Activated T-helper 17 cell treated with anti-CD3 and anti-CD28 coated beads, Interleukin-2, amount 50 U/mL, for 72 hours (primary cell): ENCODE measurements around the gene TACC2. TPM values are rescaled to one million over a fixed set of nuclear protein-coding genes. Genes with fewer than 3 reads are reported as not detected.

Experiments used
- ATAC-seq: fragments of 150-1000 bp; cut with Tn5 transposase; replicated peaks from 2 replicates; pipeline ENCODE4 v1.10.0; 2021; ENCODE audit warnings: mild to moderate bottlenecking, moderate library complexity
- H3K27ac Mint-ChIP-seq: one replicate; pipeline ENCODE4 v1.8.0; 2022; ENCODE audit warnings: mixed read lengths
- H3K27me3 Mint-ChIP-seq: one replicate; pipeline ENCODE4 v1.8.0; 2022; ENCODE audit warnings: mixed read lengths
- H3K36me3 Mint-ChIP-seq: one replicate; pipeline ENCODE4 v1.8.0; 2022; ENCODE audit warnings: low read depth, mild to moderate bottlenecking, mixed read lengths
- H3K4me1 Mint-ChIP-seq: one replicate; pipeline ENCODE4 v1.8.0; 2022; ENCODE audit warnings: mixed read lengths
- H3K4me3 Mint-ChIP-seq: one replicate; pipeline ENCODE4 v1.8.0; 2022; ENCODE audit warnings: mild to moderate bottlenecking, mixed read lengths
- H3K9me3 Mint-ChIP-seq: one replicate; pipeline ENCODE4 v1.8.0; 2022; ENCODE audit warnings: mixed read lengths
- total RNA-seq, 2 donors: library from RNA; stranded (reverse); gene quantifications; one replicate each; pipeline ENCODE4 v1.2.3, GENCODE V29; 2022

The TACC2 gene
- total RNA-seq, 2 donors from 2014 or later, result not detected

- Mint-ChIP-seq H3K27me3 (peaks cover 5% of the 10 kb centered on the region), H3K9me3 (no peaks in the 10 kb centered on the region), H3K36me3 (no peaks in the 10 kb centered on the region), H3K4me3 (no peak overlapping the region), H3K4me1 (no peaks in the 10 kb centered on the region), H3K27ac (no peak overlapping the region)
- ATAC-seq, result no peak
Observed at GRCh38 chr10:122138831-122139625, 150.1 kb downstream of the TACC2 start.

GRCh38 chr10:122139627-122140170, 150.7 kb downstream of the TACC2 start:
- ATAC-seq, result no peak
- H3K9me3 Mint-ChIP-seq, result no peaks in the 10 kb centered on the region
- peaks cover 5% of the 10 kb centered on the region for H3K27me3 Mint-ChIP-seq
- H3K36me3 Mint-ChIP-seq, result no peaks in the 10 kb centered on the region
- no peaks in the 10 kb centered on the region for H3K4me1 Mint-ChIP-seq
- no peak overlapping the region for H3K4me3 Mint-ChIP-seq
- no peak overlapping the region for H3K27ac Mint-ChIP-seq

- no peak overlapping the region for H3K27ac Mint-ChIP-seq
- H3K4me3 Mint-ChIP-seq, result no peak overlapping the region
Observed at GRCh38 chr10:122140461-122140902, 151.5 kb downstream of the TACC2 start.

GRCh38 chr10:122140941-122141623, 152.1 kb downstream of the TACC2 start:
- H3K27me3 Mint-ChIP-seq, result peaks cover 8% of the 10 kb centered on the region
- H3K36me3 Mint-ChIP-seq, result no peaks in the 10 kb centered on the region
- no peak for ATAC-seq
- no peak overlapping the region for H3K4me3 Mint-ChIP-seq
- H3K9me3 Mint-ChIP-seq, result peaks cover 8% of the 10 kb centered on the region
- H3K4me1 Mint-ChIP-seq, result no peaks in the 10 kb centered on the region
- no peak overlapping the region for H3K27ac Mint-ChIP-seq

More at GRCh38 chr10:122140461-122140902, 151.5 kb downstream of the TACC2 start:
- Mint-ChIP-seq H3K9me3 (peaks cover 5% of the 10 kb centered on the region), H3K4me1 (no peaks in the 10 kb centered on the region), H3K27me3 (peaks cover 8% of the 10 kb centered on the region), H3K36me3 (no peaks in the 10 kb centered on the region)
- no peak for ATAC-seq

GRCh38 chr10:122141821-122142640, 153.1 kb downstream of the TACC2 start:
- Mint-ChIP-seq H3K36me3 (no peaks in the 10 kb centered on the region), H3K4me3 (no peak overlapping the region), H3K27me3 (peaks cover 8% of the 10 kb centered on the region)

GRCh38 chr10:122142641-122143237, 153.8 kb downstream of the TACC2 start:
- ATAC-seq, result peak; percentile 40
- H3K36me3 Mint-ChIP-seq, result no peaks in the 10 kb centered on the region

More at GRCh38 chr10:122141821-122142640, 153.1 kb downstream of the TACC2 start:
- Mint-ChIP-seq H3K9me3 (peaks cover 8% of the 10 kb centered on the region), H3K27ac (no peak overlapping the region), H3K4me1 (no peaks in the 10 kb centered on the region)
- no peak for ATAC-seq

GRCh38 chr10:122143238-122143841, 154.4 kb downstream of the TACC2 start:
- Mint-ChIP-seq H3K9me3 (peaks cover 8% of the 10 kb centered on the region), H3K36me3 (no peaks in the 10 kb centered on the region), H3K27me3 (peaks cover 8% of the 10 kb centered on the region), H3K27ac (no peak overlapping the region), H3K4me1 (no peaks in the 10 kb centered on the region), H3K4me3 (no peak overlapping the region)
- no peak for ATAC-seq

More at GRCh38 chr10:122142641-122143237, 153.8 kb downstream of the TACC2 start:
- Mint-ChIP-seq H3K4me3 (no peak overlapping the region), H3K27me3 (peaks cover 8% of the 10 kb centered on the region), H3K27ac (no peak overlapping the region), H3K9me3 (peaks cover 8% of the 10 kb centered on the region), H3K4me1 (no peaks in the 10 kb centered on the region)

GRCh38 chr10:122144199-122144598, 155.2 kb downstream of the TACC2 start:
- ATAC-seq, result no peak
- Mint-ChIP-seq H3K27ac (no peak overlapping the region), H3K27me3 (peaks cover 8% of the 10 kb centered on the region), H3K4me3 (no peak overlapping the region), H3K36me3 (no peaks in the 10 kb centered on the region), H3K4me1 (no peaks in the 10 kb centered on the region), H3K9me3 (peaks cover 8% of the 10 kb centered on the region)

GRCh38 chr10:122145113-122145512, 156.2 kb downstream of the TACC2 start:
- no peak for ATAC-seq

GRCh38 chr10:122147663-122148062, 158.7 kb downstream of the TACC2 start:
- Mint-ChIP-seq H3K9me3 (peaks cover 8% of the 10 kb centered on the region), H3K27me3 (peaks cover 9% of the 10 kb centered on the region), H3K27ac (no peak overlapping the region), H3K4me3 (no peak overlapping the region), H3K4me1 (no peaks in the 10 kb centered on the region), H3K36me3 (no peaks in the 10 kb centered on the region)
- ATAC-seq, result no peak

More at GRCh38 chr10:122145113-122145512, 156.2 kb downstream of the TACC2 start:
- Mint-ChIP-seq H3K36me3 (no peaks in the 10 kb centered on the region), H3K4me1 (no peaks in the 10 kb centered on the region), H3K27ac (no peak overlapping the region), H3K9me3 (peaks cover 8% of the 10 kb centered on the region), H3K4me3 (no peak overlapping the region), H3K27me3 (peaks cover 8% of the 10 kb centered on the region)

GRCh38 chr10:122148876-122149560, 160.1 kb downstream of the TACC2 start:
- no peaks in the 10 kb centered on the region for H3K36me3 Mint-ChIP-seq
- peaks cover 8% of the 10 kb centered on the region for H3K9me3 Mint-ChIP-seq
- H3K4me3 Mint-ChIP-seq, result no peak overlapping the region
- no peak overlapping the region for H3K27ac Mint-ChIP-seq
- no peak for ATAC-seq
- H3K27me3 Mint-ChIP-seq, result peaks cover 12% of the 10 kb centered on the region
- H3K4me1 Mint-ChIP-seq, result no peaks in the 10 kb centered on the region

- Mint-ChIP-seq H3K4me1 (no peaks in the 10 kb centered on the region), H3K36me3 (no peaks in the 10 kb centered on the region), H3K9me3 (peaks cover 8% of the 10 kb centered on the region), H3K4me3 (no peak overlapping the region), H3K27me3 (peaks cover 14% of the 10 kb centered on the region), H3K27ac (no peak overlapping the region)
- ATAC-seq, result no peak
Observed at GRCh38 chr10:122149561-122150505, 160.9 kb downstream of the TACC2 start.
